Measurements from ENCODE around the gene TMEM115.
"Not testable (repeated sequence)": the region's sequence is repeated elsewhere in the genome, so short reads cannot be mapped to it uniquely, and the experiment has no call there.

Gene TMEM115

DNA sequence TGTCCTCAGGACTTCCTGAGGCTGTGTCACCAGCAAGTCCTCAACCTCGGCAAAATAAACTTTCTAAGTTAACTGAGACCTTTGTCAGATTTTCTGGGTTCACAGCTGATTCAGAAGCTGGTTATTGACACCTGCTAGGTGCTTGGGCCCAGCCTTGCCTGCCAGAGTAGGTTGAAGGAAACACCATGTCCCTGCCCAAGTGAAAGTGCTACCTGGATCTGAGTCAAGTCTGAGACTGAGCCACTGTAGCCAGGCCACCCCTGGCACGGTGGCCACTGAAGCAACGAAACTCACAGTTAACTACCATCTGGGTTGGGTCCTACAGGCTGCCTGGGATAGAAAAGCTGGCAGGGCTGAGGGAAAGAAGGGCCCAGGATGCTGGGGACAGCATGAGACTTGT is 45.0 kb downstream of the TMEM115 start:
- no peak for DNase-seq

- DNase-seq, result not testable (repeated sequence)
Observed at GRCh38 chr3:50312041-50312440, 47.3 kb downstream of the TMEM115 start.
